Testis (tissue), 3 donors: ENCODE results near the gene DERA. TPM values are rescaled to one million over a fixed set of nuclear protein-coding genes. Genes with fewer than 3 reads are reported as not detected.
"Not testable (repeated sequence)": the region's sequence is repeated elsewhere in the genome, so short reads cannot be mapped to it uniquely, and the experiment has no call there.

Source experiments
- DNase-seq: peaks from one replicate; pipeline ENCODE4 v3.0.0-alpha.2; 2019
- H3K27ac ChIP-seq, 2 donors: fragments of 200-600 bp; sonication (generic); one replicate each; pipeline ENCODE4 v1.5.1; 2019
- H3K27me3 ChIP-seq: fragments of 200-600 bp; sonication (generic); one replicate; pipeline ENCODE4 v1.5.1; 2019
- H3K36me3 ChIP-seq: fragments of 200-600 bp; sonication (generic); one replicate; pipeline ENCODE4 v1.5.1; 2017; ENCODE audit warnings: low read depth; ENCODE audit errors: missing control alignments
- H3K4me1 ChIP-seq: fragments of 200-600 bp; sonication (generic); one replicate; pipeline ENCODE4 v1.5.1; 2019
- H3K4me3 ChIP-seq, 2 donors: fragments of 200-600 bp; sonication (generic); one replicate each; pipeline ENCODE4 v1.5.1; 2017 to 2019
- H3K9me3 ChIP-seq: fragments of 200-600 bp; sonication (generic); one replicate; pipeline ENCODE4 v1.5.1; 2017
- POLR2A ChIP-seq: fragments of 450-650 bp; IDR thresholded peaks from one replicate; pipeline ENCODE4 v1.6.1; 2017; ENCODE audit warnings: antibody characterized with exemption, mild to moderate bottlenecking, moderate library complexity
- WGBS, 2 donors: methylation state at CpG; one replicate each; pipeline ENCODE4 v1.1.5; 2018; 5-methylcytosine and 5-hydroxymethylcytosine counted together
- intact Hi-C: fragments of 100-400 bp; cut with DNase I; formaldehyde crosslinking; loops from one replicate; pipeline ENCODE4 v1.15.1; 2023; ENCODE audit warnings: low total_unique reads
- polyA plus RNA-seq: library from polyadenylated mRNA; stranded (reverse); fragments of 350-450 nt; fragmentation: Illumina TruSeq; extraction: RNeasy Lipid Tissue Mini Kit (QIAGEN cat#74804); gene quantifications from one replicate; pipeline ENCODE4 v1.2.3, GENCODE V29; 2014; ENCODE audit warnings: low read depth, low replicate concordance; ENCODE audit not compliant: insufficient read depth
- total RNA-seq, 2 donors: library from RNA; depleted of rRNA; stranded (reverse); fragments of >200 nt; gene quantifications; one replicate each; pipeline ENCODE4 v1.2.3, GENCODE V29; 2016
- TF ChIP-seq, protein P1 (sequence below), 3 experiments: fragments of 450-650 bp in 2 of 3; fragments of 200-600 bp in 1 of 3; sonication (generic) in 1 of 3; IDR thresholded peaks; one replicate each; pipeline ENCODE4 v1.5.1; 2016 to 2019; ENCODE audit warnings: antibody characterized with exemption in 3 of 3, mild to moderate bottlenecking in 2 of 3, moderate library complexity in 1 of 3

Gene DERA
- total and polyA plus RNA-seq, 3 donors from 2014 or later = 14.0 to 21.3 (median 19.0) TPM

DNA sequence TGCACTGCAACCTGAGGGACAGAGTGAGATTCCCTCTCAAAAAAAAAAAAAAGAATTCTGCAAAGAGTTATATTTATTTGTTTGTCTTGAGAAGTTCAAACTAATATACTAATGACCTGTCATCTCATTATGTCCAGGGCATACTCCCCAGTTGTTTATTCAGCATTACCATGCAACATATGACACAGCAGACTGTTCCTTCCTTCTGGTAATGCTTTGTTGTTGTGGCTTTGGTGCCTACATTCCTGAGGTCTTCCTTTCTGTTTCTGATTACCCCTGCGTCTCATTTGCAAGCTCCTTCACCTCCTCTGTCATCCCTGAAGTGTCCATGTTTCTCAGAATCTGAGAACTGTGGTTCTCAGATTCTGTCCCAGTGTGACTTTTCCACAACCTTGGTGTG is 55.3 kb downstream of the DERA start:
- H3K4me1 ChIP-seq = no peaks in the 10 kb centered on the region
- no peak for TF ChIP-seq POLR2A
- TF ChIP-seq, protein P1, sequence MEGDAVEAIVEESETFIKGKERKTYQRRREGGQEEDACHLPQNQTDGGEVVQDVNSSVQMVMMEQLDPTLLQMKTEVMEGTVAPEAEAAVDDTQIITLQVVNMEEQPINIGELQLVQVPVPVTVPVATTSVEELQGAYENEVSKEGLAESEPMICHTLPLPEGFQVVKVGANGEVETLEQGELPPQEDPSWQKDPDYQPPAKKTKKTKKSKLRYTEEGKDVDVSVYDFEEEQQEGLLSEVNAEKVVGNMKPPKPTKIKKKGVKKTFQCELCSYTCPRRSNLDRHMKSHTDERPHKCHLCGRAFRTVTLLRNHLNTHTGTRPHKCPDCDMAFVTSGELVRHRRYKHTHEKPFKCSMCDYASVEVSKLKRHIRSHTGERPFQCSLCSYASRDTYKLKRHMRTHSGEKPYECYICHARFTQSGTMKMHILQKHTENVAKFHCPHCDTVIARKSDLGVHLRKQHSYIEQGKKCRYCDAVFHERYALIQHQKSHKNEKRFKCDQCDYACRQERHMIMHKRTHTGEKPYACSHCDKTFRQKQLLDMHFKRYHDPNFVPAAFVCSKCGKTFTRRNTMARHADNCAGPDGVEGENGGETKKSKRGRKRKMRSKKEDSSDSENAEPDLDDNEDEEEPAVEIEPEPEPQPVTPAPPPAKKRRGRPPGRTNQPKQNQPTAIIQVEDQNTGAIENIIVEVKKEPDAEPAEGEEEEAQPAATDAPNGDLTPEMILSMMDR (IDR thresholded peaks at IDR 0.05) = no peak
- H3K27me3 ChIP-seq = no peaks in the 10 kb centered on the region
- no peak overlapping the region for H3K27ac ChIP-seq
- H3K9me3 ChIP-seq = no peaks in the 10 kb centered on the region
- H3K4me3 ChIP-seq = no peak overlapping the region
- H3K36me3 ChIP-seq = no peaks in the 10 kb centered on the region
- intact Hi-C loops = no loop called here
- DNase-seq = no peak
- WGBS, 2 donors = 81% methylated on average over 1 of the region's 1 CpG

DNA sequence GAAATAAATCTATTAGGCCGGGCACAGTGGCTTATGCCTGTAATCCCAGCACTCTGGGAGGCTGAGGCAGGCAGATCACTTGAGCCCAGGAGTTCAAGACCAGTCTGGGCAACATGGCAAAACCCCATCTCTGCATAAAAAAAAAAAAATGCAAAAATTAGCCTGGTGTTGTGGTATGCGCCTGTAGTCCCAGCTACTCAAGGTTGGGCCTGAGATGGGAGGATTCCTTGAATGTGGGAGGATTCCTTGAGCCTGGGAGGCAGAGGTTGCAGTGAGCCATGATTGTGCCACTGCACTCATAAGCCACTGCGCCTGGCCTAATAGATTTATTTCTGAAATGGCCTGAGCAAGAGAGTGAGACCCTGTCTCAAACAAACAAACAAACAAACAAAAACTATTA is 55.9 kb downstream of the DERA start:
- WGBS, 2 donors = 93 to 95% methylated on average over 3 of the region's 3 CpGs

DNA sequence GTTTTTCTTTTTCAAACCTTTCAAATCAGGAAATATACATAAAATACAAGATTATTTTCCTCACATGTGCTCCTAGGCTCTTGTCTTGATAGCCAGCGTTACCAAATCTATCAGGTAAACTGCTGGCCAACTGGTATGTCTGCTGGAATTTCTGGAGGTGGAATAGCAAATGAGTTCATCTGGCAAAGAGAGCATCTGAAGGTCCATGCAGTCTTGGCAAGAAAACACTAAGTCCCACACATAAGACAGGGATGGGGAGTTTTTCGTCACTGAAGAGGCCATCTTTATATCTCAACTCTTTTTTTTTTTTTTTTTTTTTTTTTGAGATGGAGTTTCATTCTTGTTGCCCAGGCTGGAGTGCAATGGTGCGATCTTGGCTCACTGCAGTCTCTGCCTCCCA is 60.1 kb downstream of the DERA start:
- Histone ChIP-seq H3K36me3 (no peaks in the 10 kb centered on the region), H3K9me3 (no peaks in the 10 kb centered on the region), H3K27ac (no peak overlapping the region), H3K4me1 (no peaks in the 10 kb centered on the region), H3K4me3 (no peak overlapping the region), H3K27me3 (no peaks in the 10 kb centered on the region)
- TF ChIP-seq, protein P1 (IDR thresholded peaks at IDR 0.05) = no peak
- WGBS, 2 donors = 64 to 71% methylated on average over 3 of the region's 3 CpGs
- intact Hi-C loops = no loop called here
- DNase-seq = no peak

More for the DNA sequence above, 55.9 kb downstream of the DERA start:
- H3K9me3 ChIP-seq, H3K27ac ChIP-seq, H3K4me1 ChIP-seq, DNase-seq, H3K36me3 ChIP-seq, H3K27me3 ChIP-seq, intact Hi-C loops, H3K4me3 ChIP-seq: not testable (repeated sequence)

DNA sequence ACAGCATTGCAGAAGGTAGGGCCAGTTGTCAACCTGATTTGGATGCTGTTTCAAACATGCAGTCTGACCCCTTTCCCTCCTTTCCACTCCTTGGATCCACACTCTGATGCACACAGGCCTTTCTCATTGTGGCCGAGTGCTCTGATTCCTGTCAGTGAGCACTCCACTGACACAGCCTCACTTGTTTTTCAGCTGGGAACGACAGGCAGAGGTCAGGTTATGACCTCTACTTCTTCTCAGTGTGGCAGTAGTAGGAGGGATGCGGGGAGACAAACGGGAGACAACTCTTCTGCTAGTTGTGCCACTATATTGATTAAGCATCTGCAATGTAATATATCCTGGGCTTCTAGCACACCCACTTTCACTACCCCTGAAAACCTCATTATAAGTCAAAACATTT is 61.8 kb downstream of the DERA start:
- H3K27ac ChIP-seq = no peak overlapping the region
- intact Hi-C loops = no loop called here
- H3K36me3 ChIP-seq = no peaks in the 10 kb centered on the region
- H3K4me1 ChIP-seq = no peaks in the 10 kb centered on the region
- WGBS, 2 donors = 78 to 87% methylated on average over 4 of the region's 4 CpGs
- H3K27me3 ChIP-seq = no peaks in the 10 kb centered on the region
- no peak overlapping the region for H3K4me3 ChIP-seq
- no peak for DNase-seq
- H3K9me3 ChIP-seq = no peaks in the 10 kb centered on the region
- TF ChIP-seq, protein P1 (IDR thresholded peaks at IDR 0.05) = no peak
- no peak for TF ChIP-seq POLR2A

DNA sequence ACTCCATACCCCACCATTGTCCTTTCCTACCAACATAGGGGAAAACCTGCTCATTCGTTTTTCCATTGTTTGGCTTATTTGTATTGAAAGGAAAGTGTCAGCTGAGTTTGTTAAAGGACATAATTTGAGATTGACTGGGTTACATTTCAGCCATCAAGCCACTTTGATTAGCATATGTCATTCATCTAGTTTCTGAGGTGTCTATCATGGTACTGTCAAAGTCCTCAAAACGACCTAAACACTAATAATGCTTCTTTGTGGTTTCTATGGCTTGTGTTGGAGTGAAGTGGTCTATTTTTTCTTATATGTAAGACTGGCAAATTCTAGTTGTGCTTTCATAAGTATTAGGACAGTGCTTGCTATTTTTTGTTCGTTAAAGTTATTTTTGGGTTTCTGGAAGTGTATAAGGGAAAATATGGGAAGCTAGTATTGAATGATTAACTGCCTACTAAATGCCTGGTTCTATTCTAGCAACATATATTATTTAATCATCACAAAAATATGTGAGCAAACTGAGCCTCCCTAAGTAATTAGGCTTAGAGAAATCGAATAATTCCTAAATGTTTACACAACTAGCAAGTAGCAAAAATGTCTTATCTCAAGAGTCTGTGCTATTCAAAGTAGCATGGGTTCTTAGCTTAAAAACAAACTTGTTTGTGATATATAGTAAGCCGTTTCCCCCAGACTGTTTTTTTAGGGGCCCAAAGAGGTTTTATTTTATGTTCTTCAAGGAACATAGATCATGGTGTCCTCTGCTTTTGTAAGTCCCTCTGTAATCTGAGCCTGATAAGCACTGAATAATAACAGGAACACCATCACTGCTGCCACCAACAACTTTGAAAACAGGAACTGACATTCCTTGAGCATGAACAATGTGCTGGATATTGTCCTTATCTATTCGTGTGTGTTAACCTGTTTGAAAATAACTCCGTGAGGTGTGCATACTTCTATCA is 67.1 kb downstream of the DERA start:
- Histone ChIP-seq H3K4me3 (no peak overlapping the region), H3K9me3 (no peaks in the 10 kb centered on the region), H3K36me3 (no peaks in the 10 kb centered on the region), H3K27me3 (no peaks in the 10 kb centered on the region), H3K27ac (no peak overlapping the region), H3K4me1 (no peaks in the 10 kb centered on the region)
- no peak for DNase-seq
- TF ChIP-seq, protein P1 (IDR thresholded peaks at IDR 0.05) = no peak
- no peak for TF ChIP-seq POLR2A
- WGBS, 2 donors = 49 to 55% methylated on average over 7 of the region's 7 CpGs
- intact Hi-C loops = no loop called here
